Measurements from ENCODE around the gene TEX261. TPM values are rescaled to one million over a fixed set of nuclear protein-coding genes. Genes with fewer than 3 reads are reported as not detected.

TEX261 gene
- total and polyA plus RNA-seq, 2 donors from 2014 or later = 35.9 to 56.1 TPM

GRCh38 chr2:70966681-70967080 is 28.0 kb downstream of the TEX261 start:
- FAIRE-seq = no peak

GRCh38 chr2:70965506-70965905 is 29.2 kb downstream of the TEX261 start:
- peaks cover 0 to 2% (median 0%) of the 10 kb centered on the region in 3 donors for H3K36me3 ChIP-seq (ENCODE audit: control insufficient read depth in 2 of 3, insufficient read depth in 3 of 3, low read length in 3 of 3)
- intact Hi-C loops (cut with DNase I) = no loop called here
- H3K27ac ChIP-seq (ENCODE audit: low read depth in 2 of 2, low read length in 2 of 2) = no peak overlapping the region
- DNase-seq (no peak), FAIRE-seq (no peak)
- no peaks in the 10 kb centered on the region for H3K4me1 ChIP-seq (ENCODE audit: control insufficient read depth in 2 of 3, insufficient read depth in 2 of 3, low read depth in 1 of 3, low read length in 3 of 3)
- no peak overlapping the region for H3K4me3 ChIP-seq (ENCODE audit: low read length in 3 of 3)
- TF ChIP-seq CTCF (IDR thresholded peaks at IDR 0.05; ENCODE audit: borderline replicate concordance, extremely low read depth, insufficient read depth) = no peak
- no peaks in the 10 kb centered on the region for H3K9me3 ChIP-seq (ENCODE audit: control insufficient read depth in 2 of 3, insufficient read depth in 1 of 3, low read length in 3 of 3)
- H3K27me3 ChIP-seq (ENCODE audit: control insufficient read depth, insufficient read depth, low read length) = peaks cover 8% of the 10 kb centered on the region
- H3K9ac ChIP-seq (ENCODE audit: low read length in 3 of 3) = no peak overlapping the region

More at GRCh38 chr2:70966681-70967080, 28.0 kb downstream of the TEX261 start:
- peaks cover 8% of the 10 kb centered on the region for H3K27me3 ChIP-seq (ENCODE audit: control insufficient read depth, insufficient read depth, low read length)
- no peak overlapping the region for H3K27ac ChIP-seq (ENCODE audit: low read depth in 2 of 2, low read length in 2 of 2)
- no peak overlapping the region for H3K9ac ChIP-seq (ENCODE audit: low read length in 3 of 3)
- H3K36me3 ChIP-seq (ENCODE audit: control insufficient read depth in 2 of 3, insufficient read depth in 3 of 3, low read length in 3 of 3) = peaks cover 0 to 2% (median 0%) of the 10 kb centered on the region in 3 donors
- H3K4me3 ChIP-seq (ENCODE audit: low read length in 3 of 3) = no peak overlapping the region
- H3K4me1 ChIP-seq (ENCODE audit: control insufficient read depth in 2 of 3, insufficient read depth in 2 of 3, low read depth in 1 of 3, low read length in 3 of 3) = no peaks in the 10 kb centered on the region
- intact Hi-C loops (cut with DNase I) = no loop called here
- no peak for DNase-seq
- no peak for TF ChIP-seq CTCF (IDR thresholded peaks at IDR 0.05; ENCODE audit: borderline replicate concordance, extremely low read depth, insufficient read depth)
- no peaks in the 10 kb centered on the region for H3K9me3 ChIP-seq (ENCODE audit: control insufficient read depth in 2 of 3, insufficient read depth in 1 of 3, low read length in 3 of 3)

- peak overlapping the region in 1 of 3 donors; percentile 25 for H3K4me3 ChIP-seq (ENCODE audit: low read length in 3 of 3)
- peaks cover 8% of the 10 kb centered on the region for H3K27me3 ChIP-seq (ENCODE audit: control insufficient read depth, insufficient read depth, low read length)
- H3K9me3 ChIP-seq (ENCODE audit: control insufficient read depth in 2 of 3, insufficient read depth in 1 of 3, low read length in 3 of 3) = no peaks in the 10 kb centered on the region
- FAIRE-seq = no peak
- no peak overlapping the region for H3K27ac ChIP-seq (ENCODE audit: low read depth in 2 of 2, low read length in 2 of 2)
- peaks cover 0 to 2% (median 0%) of the 10 kb centered on the region in 3 donors for H3K36me3 ChIP-seq (ENCODE audit: control insufficient read depth in 2 of 3, insufficient read depth in 3 of 3, low read length in 3 of 3)
- H3K4me1 ChIP-seq (ENCODE audit: control insufficient read depth in 2 of 3, insufficient read depth in 2 of 3, low read depth in 1 of 3, low read length in 3 of 3) = no peaks in the 10 kb centered on the region
- intact Hi-C loops (cut with DNase I) = no loop called here
- peak in 3 of 5 donors; percentile 67 to 78 (median 72) for DNase-seq
- no peak overlapping the region for H3K9ac ChIP-seq (ENCODE audit: low read length in 3 of 3)
- peak; percentile 60 for TF ChIP-seq CTCF (IDR thresholded peaks at IDR 0.05; ENCODE audit: borderline replicate concordance, extremely low read depth, insufficient read depth)
Observed at GRCh38 chr2:70964596-70965386, 29.9 kb downstream of the TEX261 start.

Data from kidney (tissue), 14 donors.